PFSK-1 (cell line): ENCODE measurements around the gene PDZD2.

Experiments used
- FOXP2 ChIP-seq: optimal IDR thresholded peaks from 2 replicates; pipeline ENCODE3; 2011; ENCODE audit warnings: borderline replicate concordance, control low read depth, inconsistent platforms; ENCODE audit not compliant: insufficient read depth; ENCODE audit errors: extremely low read length, extremely low read depth
- POLR2AphosphoS5 ChIP-seq: IDR thresholded peaks from 2 replicates; pipeline ENCODE4 v1.6.1; 2012; ENCODE audit warnings: low read depth, mild to moderate bottlenecking, control low read depth, low read length, moderate library complexity
- TAF1 ChIP-seq: IDR thresholded peaks from 2 replicates; pipeline ENCODE4 v1.6.1; 2012; ENCODE audit warnings: low read length, control low read depth, borderline replicate concordance; ENCODE audit not compliant: insufficient read depth
- TF ChIP-seq, protein P1 (sequence below), 2 experiments: IDR thresholded peaks; 2 replicates each; pipeline versions ENCODE4 v1.6.1 to v1.8.0; 2011 to 2012; ENCODE audit warnings: low read depth in 2 of 2, low read length in 2 of 2, control low read depth in 1 of 2, inconsistent platforms in 1 of 2, mild to moderate bottlenecking in 1 of 2, moderate library complexity in 1 of 2; ENCODE audit not compliant: insufficient read depth in 1 of 2

DNA sequence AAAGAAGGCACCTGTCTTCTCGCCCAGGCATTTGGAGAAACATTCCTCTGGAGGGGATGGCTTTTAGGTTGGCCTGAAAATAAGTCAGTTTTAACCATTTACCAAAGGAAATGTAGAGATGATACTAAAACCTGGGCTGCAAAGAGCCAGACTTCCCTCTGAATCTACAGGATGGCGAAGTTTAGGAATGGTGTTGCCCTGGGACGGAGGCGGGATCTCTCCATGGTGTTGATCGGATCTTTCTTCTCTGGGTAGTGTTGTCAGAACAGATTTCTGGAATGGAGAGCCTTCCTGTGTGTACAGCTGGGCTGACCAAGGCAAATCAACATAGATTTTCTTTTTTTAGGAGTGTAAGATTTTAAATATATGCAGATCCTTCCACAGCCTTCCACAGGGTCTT lies 159.2 kb downstream of the PDZD2 start:
- TF ChIP-seq TAF1 (no peak), POLR2AphosphoS5 (no peak), FOXP2 (no peak)
- TF ChIP-seq, protein P1, sequence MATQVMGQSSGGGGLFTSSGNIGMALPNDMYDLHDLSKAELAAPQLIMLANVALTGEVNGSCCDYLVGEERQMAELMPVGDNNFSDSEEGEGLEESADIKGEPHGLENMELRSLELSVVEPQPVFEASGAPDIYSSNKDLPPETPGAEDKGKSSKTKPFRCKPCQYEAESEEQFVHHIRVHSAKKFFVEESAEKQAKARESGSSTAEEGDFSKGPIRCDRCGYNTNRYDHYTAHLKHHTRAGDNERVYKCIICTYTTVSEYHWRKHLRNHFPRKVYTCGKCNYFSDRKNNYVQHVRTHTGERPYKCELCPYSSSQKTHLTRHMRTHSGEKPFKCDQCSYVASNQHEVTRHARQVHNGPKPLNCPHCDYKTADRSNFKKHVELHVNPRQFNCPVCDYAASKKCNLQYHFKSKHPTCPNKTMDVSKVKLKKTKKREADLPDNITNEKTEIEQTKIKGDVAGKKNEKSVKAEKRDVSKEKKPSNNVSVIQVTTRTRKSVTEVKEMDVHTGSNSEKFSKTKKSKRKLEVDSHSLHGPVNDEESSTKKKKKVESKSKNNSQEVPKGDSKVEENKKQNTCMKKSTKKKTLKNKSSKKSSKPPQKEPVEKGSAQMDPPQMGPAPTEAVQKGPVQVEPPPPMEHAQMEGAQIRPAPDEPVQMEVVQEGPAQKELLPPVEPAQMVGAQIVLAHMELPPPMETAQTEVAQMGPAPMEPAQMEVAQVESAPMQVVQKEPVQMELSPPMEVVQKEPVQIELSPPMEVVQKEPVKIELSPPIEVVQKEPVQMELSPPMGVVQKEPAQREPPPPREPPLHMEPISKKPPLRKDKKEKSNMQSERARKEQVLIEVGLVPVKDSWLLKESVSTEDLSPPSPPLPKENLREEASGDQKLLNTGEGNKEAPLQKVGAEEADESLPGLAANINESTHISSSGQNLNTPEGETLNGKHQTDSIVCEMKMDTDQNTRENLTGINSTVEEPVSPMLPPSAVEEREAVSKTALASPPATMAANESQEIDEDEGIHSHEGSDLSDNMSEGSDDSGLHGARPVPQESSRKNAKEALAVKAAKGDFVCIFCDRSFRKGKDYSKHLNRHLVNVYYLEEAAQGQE (IDR thresholded peaks at IDR 0.05; ENCODE audit: insufficient read depth in 1 of 2, low read depth in 2 of 2, low read length in 2 of 2), result peak; percentile 41 to 74; a peak in 1 of 4 replicates
